ENCODE measurements around the gene OBSCN. TPM values are rescaled to one million over a fixed set of nuclear protein-coding genes. Genes with fewer than 3 reads are reported as not detected.

OBSCN gene
- total and polyA plus RNA-seq, 10 of the 15 experiments (the other 5 are each of a cell fraction or from before 2014, with no cell fraction given), result 0.01 to 0.36 (median 0.08) TPM; not detected in 2

DNA sequence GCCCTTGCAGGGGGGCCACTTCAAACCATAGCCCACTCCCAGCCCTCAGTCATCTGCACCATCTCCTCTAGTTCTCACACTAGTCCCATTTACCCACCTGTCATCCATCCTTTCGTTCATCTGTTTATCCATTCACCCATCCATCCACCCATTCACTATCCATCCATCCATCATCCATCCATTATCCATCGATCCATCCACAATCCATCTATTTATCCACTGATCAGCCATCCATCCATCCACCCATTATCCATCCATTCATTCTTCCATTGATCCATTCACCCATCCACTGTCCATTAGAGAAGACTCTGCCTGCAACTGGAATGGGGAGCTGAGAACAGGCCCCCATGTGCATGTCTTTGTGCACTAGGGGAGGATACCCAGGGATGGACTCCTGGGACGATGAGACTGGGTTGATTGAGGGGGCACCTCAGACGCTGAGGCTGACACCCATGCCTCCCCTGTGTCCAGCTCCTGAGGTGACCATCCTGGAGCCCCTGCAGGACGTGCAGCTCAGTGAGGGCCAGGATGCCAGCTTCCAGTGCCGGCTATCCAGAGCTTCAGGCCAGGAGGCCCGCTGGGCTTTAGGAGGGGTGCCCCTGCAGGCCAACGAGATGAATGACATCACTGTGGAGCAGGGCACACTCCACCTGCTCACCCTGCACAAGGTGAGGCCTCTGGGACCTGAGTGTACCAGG lies 100.9 kb downstream of the OBSCN start:
- Histone ChIP-seq H3K27me3 (replicated peaks in 1 of 2; ENCODE audit: control insufficient read depth in 2 of 2, insufficient read depth in 2 of 2, low read length in 1 of 2) (no peaks in the 10 kb centered on the region), H4K20me1 (ENCODE audit: control insufficient read depth, insufficient read depth) (no peaks in the 10 kb centered on the region), H2AFZ (ENCODE audit: control insufficient read depth, low read depth, low read length) (no peak overlapping the region), H3K36me3 (ENCODE audit: control insufficient read depth in 2 of 2, insufficient read depth in 2 of 2, low read length in 1 of 2) (no peaks in the 10 kb centered on the region), H3K27ac (ENCODE audit: control insufficient read depth, insufficient read depth) (no peak overlapping the region), H3K9ac (ENCODE audit: control insufficient read depth, insufficient read depth, low read length) (no peak overlapping the region), H3K79me2 (ENCODE audit: control insufficient read depth, insufficient read depth, low read length) (no peaks in the 10 kb centered on the region), H3K4me2 (ENCODE audit: control insufficient read depth, insufficient read depth) (no peak overlapping the region), H3K9me3 (replicated peaks; ENCODE audit: control insufficient read depth, insufficient read depth, low read length) (peaks cover 7% of the 10 kb centered on the region; the same call in 1 of the 3 replicates), H3K4me3 (no peak overlapping the region), H3K4me1 (ENCODE audit: control insufficient read depth, insufficient read depth, low read length) (no peaks in the 10 kb centered on the region)
- no peak for DNase-seq (ENCODE audit: low read depth, low spot score)
- ChIA-PET POLR2A (interaction anchor here (0.5 kb wide), 1 partner anchor 30 kb away, joined by 3 read pairs; no protein-coding TSS in a partner anchor), RAD21 (ENCODE audit: unreplicated experiment) (no interaction called here), SMC1A (ENCODE audit: uncharacterized antibody, unreplicated experiment) (no interaction called here), CTCF (no interaction called here)
- intact Hi-C loops (cut with micrococcal nuclease; ENCODE audit: unreplicated experiment) (no loop called here), in situ Hi-C loops (cut with MboI) (no loop called here)
- TF ChIP-seq CREB1 (IDR thresholded peaks at IDR 0.05; ENCODE audit: low read depth) (no peak), GABPA (IDR thresholded peaks at IDR 0.05; ENCODE audit: low read depth) (no peak)
- TF ChIP-seq, protein P1, sequence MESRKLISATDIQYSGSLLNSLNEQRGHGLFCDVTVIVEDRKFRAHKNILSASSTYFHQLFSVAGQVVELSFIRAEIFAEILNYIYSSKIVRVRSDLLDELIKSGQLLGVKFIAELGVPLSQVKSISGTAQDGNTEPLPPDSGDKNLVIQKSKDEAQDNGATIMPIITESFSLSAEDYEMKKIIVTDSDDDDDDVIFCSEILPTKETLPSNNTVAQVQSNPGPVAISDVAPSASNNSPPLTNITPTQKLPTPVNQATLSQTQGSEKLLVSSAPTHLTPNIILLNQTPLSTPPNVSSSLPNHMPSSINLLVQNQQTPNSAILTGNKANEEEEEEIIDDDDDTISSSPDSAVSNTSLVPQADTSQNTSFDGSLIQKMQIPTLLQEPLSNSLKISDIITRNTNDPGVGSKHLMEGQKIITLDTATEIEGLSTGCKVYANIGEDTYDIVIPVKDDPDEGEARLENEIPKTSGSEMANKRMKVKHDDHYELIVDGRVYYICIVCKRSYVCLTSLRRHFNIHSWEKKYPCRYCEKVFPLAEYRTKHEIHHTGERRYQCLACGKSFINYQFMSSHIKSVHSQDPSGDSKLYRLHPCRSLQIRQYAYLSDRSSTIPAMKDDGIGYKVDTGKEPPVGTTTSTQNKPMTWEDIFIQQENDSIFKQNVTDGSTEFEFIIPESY (IDR thresholded peaks at IDR 0.05), result no peak
- TF ChIP-seq, protein P2, sequence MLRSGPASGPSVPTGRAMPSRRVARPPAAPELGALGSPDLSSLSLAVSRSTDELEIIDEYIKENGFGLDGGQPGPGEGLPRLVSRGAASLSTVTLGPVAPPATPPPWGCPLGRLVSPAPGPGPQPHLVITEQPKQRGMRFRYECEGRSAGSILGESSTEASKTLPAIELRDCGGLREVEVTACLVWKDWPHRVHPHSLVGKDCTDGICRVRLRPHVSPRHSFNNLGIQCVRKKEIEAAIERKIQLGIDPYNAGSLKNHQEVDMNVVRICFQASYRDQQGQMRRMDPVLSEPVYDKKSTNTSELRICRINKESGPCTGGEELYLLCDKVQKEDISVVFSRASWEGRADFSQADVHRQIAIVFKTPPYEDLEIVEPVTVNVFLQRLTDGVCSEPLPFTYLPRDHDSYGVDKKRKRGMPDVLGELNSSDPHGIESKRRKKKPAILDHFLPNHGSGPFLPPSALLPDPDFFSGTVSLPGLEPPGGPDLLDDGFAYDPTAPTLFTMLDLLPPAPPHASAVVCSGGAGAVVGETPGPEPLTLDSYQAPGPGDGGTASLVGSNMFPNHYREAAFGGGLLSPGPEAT (IDR thresholded peaks at IDR 0.05; ENCODE audit: low read depth), result no peak
- no peak for ATAC-seq
- 14% methylated on average over 8 of the region's 8 CpGs for WGBS (ENCODE audit: insufficient coverage, insufficient replicate concordance, low lambda C conversion rate, missing lambda C conversion rate)
- no TSS peak for BruUV-seq (replicated peaks)
- FAIRE-seq, result no peak
